ENCODE results near the gene IL13. TPM values are rescaled to one million over a fixed set of nuclear protein-coding genes. Genes with fewer than 3 reads are reported as not detected.

The IL13 gene
- total RNA-seq, 2 experiments from 2014 or later, result 1.4 to 1.6 TPM

DNA sequence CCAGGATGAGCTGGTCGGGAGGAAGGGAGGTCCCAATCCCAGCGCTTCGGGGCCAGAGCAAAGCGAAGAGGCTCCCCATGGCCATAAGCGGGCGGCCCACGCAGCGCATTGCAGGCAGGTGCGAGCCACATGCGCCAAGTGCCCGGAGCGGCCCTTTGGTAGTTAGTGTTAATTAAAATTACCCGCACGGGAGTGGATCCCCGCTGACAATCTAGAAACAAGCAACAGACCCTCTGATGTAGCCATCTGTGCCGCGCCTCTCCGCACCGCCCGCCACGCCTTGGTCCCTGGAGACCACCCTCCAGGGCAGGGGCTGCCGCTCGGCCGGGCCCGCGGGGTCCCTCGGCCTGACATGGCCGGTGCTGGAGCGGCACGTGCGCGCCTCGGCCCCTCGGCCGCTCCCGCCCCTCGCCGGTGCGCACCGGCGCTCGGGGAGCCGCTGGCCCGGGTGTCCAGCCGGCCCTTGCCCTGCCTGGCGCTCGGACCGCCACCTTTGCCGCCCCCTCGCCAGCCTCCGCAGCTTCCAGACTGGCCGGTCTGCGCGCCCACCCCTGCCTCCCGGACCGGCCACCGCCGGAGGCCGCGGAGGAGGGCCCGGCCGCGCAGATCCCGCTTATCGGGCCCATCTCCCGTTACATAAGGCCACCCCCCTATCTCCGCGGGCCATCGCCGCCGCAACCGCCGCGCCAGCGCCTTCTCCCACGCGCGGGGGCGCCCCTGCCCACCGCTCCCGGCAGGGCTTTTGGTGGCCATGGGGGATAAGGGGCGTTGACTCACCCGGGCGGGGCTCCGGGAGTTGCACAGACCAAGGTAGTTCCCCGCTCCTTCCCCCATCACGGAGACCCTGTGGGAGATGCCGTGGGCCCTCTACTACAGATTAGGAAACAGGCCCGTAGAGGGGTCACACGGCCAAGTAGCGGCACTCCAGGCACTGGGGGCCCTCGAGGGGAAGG is 1.9 kb upstream of the IL13 start:
- H3K27ac Mint-ChIP-seq, result peak overlapping the region; percentile 72
- ChIA-PET CTCF (no interaction called here), POLR2A (interaction anchor here (0.6 to 1.0 kb wide), 2 partner anchors 73 to 99 kb away, joined by 3 read pairs; no protein-coding TSS in a partner anchor)
- H3K4me3 Mint-ChIP-seq, result peak overlapping the region; percentile 51
- ATAC-seq (peak; percentile 55), DNase-seq (peak; percentile 44)
- H3K4me1 Mint-ChIP-seq (ENCODE audit: low read depth), result peaks cover 24% of the 10 kb centered on the region
- peaks cover 8% of the 10 kb centered on the region for H3K27me3 Mint-ChIP-seq (ENCODE audit: low read depth)
- H3K9me3 Mint-ChIP-seq (ENCODE audit: insufficient read depth), result no peaks in the 10 kb centered on the region
- peaks cover 2% of the 10 kb centered on the region for H3K36me3 Mint-ChIP-seq (ENCODE audit: low read depth)

DNA sequence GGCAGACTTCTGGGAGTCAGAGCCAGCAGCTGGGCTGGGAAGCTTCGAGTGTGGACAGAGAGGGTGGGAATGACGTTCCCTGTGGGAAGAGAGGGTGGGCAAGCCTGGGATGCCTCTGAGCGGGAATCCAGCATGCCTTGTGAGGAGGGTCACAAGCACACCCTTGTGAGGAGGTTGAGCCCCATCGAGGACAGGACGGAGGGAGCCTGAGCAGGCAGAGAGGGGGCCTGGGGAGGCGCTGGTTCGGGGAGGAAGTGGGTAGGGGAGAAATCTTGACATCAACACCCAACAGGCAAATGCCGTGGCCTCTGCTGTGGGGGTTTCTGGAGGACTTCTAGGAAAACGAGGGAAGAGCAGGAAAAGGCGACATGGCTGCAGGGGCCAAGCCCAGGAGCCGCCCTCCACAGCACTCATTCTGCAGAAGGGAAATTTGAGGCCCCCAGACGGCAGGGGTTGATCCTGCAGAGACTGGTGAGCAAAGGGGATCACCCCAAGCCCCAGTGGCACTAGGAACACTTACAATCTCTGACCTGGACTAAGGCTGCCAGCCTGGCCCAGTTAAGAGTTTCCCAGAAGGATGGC is 1.1 kb upstream of the IL13 start:
- Mint-ChIP-seq H3K9me3 (ENCODE audit: insufficient read depth) (no peaks in the 10 kb centered on the region), H3K27ac (peak overlapping the region; percentile 72), H3K4me1 (ENCODE audit: low read depth) (peaks cover 30% of the 10 kb centered on the region), H3K4me3 (peak overlapping the region; percentile 51), H3K36me3 (ENCODE audit: low read depth) (no peaks in the 10 kb centered on the region), H3K27me3 (ENCODE audit: low read depth) (peaks cover 6% of the 10 kb centered on the region)
- ChIA-PET POLR2A (interaction anchor here (0.8 to 1.0 kb wide), 2 partner anchors 100 to 1374 kb away, joined by 3 read pairs; no protein-coding TSS in a partner anchor), CTCF (interaction anchor here (1.1 to 1.6 kb wide), 2 partner anchors 12 to 25 kb away, joined by 4 read pairs; no protein-coding TSS in a partner anchor)
- DNase-seq (no peak), ATAC-seq (peak; percentile 44)

DNA sequence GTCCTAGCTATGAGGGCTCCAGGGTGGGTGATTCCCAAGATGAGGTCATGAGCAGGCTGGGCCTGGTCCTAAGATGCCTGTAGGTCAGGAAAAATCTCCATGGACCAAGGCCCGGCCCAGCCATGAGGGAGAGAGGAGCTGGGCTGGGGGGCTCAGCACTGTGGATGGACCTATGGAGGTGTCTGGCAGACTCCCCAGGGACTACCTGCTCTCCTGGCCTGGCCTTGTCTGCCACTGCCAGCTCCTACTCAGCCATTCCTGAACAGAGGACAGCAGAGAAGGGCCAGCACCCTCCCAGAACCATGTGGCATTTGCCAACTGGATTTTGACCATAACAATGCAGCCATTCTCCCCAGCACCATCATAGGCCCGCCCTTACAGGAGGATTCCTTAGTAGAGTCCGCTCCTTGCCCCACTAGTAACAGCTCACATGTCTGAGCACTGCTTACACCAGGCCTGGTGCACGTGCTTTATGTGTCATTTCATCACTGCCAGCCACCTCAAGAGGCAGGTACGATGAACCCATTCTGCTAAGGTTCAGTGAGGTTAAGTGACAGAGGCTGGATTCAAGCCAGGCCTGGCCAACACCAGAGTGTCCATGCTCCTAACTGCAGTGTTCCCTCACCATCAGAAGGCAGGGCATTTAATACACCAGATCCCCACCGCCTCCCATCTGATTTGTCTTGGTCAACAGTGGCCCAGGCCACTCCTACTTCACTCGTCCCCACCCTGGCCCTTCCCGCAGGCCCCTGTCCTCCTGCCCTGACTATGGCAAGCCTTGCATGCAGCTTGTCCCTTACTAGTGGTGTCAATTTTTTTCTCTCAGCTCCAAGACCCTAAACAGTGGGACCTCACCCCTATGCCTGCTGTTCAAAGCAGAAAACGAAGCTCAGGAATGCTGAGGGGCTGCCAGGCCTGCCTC is 669 bp downstream of the IL13 start:
- POLR2A ChIA-PET, result interaction anchor here (0.8 kb wide), 1 partner anchor 18 kb away, joined by 4 read pairs; no protein-coding TSS in a partner anchor
- no peak overlapping the region for H3K4me3 Mint-ChIP-seq
- no peak overlapping the region for H3K27ac Mint-ChIP-seq
- peaks cover 45% of the 10 kb centered on the region for H3K4me1 Mint-ChIP-seq (ENCODE audit: low read depth)
- no peaks in the 10 kb centered on the region for H3K36me3 Mint-ChIP-seq (ENCODE audit: low read depth)
- no peaks in the 10 kb centered on the region for H3K9me3 Mint-ChIP-seq (ENCODE audit: insufficient read depth)
- DNase-seq, result no peak
- no peak for ATAC-seq
- CTCF ChIA-PET, result interaction anchor here (0.8 to 4.4 kb wide), 7 partner anchors 14 to 162 kb away, joined by 3 to 24 read pairs (median 3); no protein-coding TSS in a partner anchor
- peaks cover 3% of the 10 kb centered on the region for H3K27me3 Mint-ChIP-seq (ENCODE audit: low read depth)

DNA sequence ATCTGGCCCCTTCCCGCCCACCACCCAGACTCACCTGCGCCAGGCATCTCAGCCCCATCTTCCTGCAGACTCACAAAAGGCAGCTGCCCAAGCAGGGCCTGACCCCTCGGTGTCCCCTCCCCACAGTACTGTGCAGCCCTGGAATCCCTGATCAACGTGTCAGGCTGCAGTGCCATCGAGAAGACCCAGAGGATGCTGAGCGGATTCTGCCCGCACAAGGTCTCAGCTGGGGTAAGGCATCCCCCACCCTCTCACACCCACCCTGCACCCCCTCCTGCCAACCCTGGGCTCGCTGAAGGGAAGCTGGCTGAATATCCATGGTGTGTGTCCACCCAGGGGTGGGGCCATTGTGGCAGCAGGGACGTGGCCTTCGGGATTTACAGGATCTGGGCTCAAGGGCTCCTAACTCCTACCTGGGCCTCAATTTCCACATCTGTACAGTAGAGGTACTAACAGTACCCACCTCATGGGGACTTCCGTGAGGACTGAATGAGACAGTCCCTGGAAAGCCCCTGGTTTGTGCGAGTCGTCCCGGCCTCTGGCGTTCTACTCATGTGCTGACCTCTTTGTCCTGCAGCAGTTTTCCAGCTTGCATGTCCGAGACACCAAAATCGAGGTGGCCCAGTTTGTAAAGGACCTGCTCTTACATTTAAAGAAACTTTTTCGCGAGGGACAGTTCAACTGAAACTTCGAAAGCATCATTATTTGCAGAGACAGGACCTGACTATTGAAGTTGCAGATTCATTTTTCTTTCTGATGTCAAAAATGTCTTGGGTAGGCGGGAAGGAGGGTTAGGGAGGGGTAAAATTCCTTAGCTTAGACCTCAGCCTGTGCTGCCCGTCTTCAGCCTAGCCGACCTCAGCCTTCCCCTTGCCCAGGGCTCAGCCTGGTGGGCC is 1.9 kb downstream of the IL13 start:
- POLR2A ChIA-PET, result interaction anchor here (1.0 kb wide), 1 partner anchor 22 kb away, joined by 3 read pairs; no protein-coding TSS in a partner anchor
- no peak overlapping the region for H3K27ac Mint-ChIP-seq
- peaks cover 53% of the 10 kb centered on the region for H3K4me1 Mint-ChIP-seq (ENCODE audit: low read depth)
- H3K36me3 Mint-ChIP-seq (ENCODE audit: low read depth), result no peaks in the 10 kb centered on the region
- no peaks in the 10 kb centered on the region for H3K9me3 Mint-ChIP-seq (ENCODE audit: insufficient read depth)
- peaks cover 2% of the 10 kb centered on the region for H3K27me3 Mint-ChIP-seq (ENCODE audit: low read depth)
- DNase-seq, result no peak
- no peak for ATAC-seq
- CTCF ChIA-PET, result interaction anchor here (0.7 to 4.4 kb wide), 6 partner anchors 17 to 161 kb away, joined by 3 to 24 read pairs (median 3); no protein-coding TSS in a partner anchor
- H3K4me3 Mint-ChIP-seq, result no peak overlapping the region

DNA sequence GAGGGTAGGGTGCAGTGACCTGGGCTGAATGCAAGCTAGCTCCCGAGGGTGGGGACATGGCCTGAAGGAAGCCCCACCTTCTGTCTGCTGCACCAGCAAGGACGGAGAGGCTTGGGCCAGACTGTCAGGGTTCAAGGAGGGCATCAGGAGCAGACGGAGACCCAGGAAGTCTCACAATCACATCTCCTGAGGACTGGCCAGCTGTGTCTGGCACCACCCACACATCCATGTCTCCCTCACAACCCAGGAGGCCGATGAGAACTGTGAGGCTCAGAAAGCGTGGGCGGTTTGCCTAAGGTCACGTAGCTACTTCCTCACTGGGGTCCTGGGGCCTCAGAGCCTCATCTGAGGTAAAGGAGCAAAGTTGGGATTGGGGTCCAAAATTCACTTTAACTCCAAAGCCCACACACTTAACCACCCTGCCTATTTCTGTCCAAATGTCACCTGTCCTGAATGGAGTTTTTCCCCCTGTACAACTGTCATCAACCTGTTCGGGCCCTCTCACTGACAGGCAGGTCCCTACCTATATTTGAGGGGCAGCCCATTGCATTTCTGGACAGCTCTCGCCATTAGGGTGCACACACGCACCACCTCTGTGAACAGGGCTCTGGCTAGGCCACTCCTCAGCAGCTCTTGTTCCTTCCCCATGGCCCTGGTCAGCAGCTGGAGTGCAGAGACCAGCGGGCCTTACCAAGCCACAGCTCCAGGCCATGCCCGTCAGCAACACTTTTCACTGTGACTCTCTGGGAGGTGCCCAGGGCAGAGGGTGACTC is 3.4 kb downstream of the IL13 start:
- CTCF ChIA-PET, result interaction anchor here (0.6 to 4.4 kb wide), 6 partner anchors 20 to 159 kb away, joined by 3 to 24 read pairs (median 4); no protein-coding TSS in a partner anchor
- Mint-ChIP-seq H3K36me3 (ENCODE audit: low read depth) (no peaks in the 10 kb centered on the region), H3K27ac (no peak overlapping the region), H3K27me3 (ENCODE audit: low read depth) (no peaks in the 10 kb centered on the region), H3K4me1 (ENCODE audit: low read depth) (peaks cover 53% of the 10 kb centered on the region), H3K9me3 (ENCODE audit: insufficient read depth) (no peaks in the 10 kb centered on the region), H3K4me3 (no peak overlapping the region)
- DNase-seq (no peak), ATAC-seq (no peak)
- POLR2A ChIA-PET, result interaction anchor here (1.3 to 1.4 kb wide), 2 partner anchors 20 to 183 kb away, joined by 3 read pairs; no protein-coding TSS in a partner anchor

DNA sequence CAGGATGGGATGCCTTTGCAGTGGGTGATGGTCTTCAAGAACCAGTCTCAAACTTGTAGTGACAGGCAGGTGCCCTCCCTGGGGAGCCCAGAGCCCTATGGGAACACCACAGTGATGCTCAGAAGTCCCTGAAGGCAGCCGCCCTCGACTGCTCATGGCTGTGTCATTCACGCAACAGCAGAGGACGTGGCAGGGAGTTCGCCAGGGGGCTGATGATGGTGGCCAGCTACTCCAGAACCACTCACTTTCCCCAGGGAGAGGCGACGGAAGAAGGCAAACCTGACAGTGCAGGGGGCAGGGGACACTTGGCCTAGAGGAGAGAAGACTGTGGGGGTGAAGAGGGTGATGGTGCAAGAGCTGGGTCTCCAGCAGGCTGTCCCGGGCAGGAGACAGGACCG is 4.0 kb downstream of the IL13 start:
- peak overlapping the region; percentile 64 for H3K27ac Mint-ChIP-seq
- no peaks in the 10 kb centered on the region for H3K27me3 Mint-ChIP-seq (ENCODE audit: low read depth)
- H3K9me3 Mint-ChIP-seq (ENCODE audit: insufficient read depth), result no peaks in the 10 kb centered on the region
- peaks cover 53% of the 10 kb centered on the region for H3K4me1 Mint-ChIP-seq (ENCODE audit: low read depth)
- ATAC-seq (no peak), DNase-seq (no peak)
- no peak overlapping the region for H3K4me3 Mint-ChIP-seq
- H3K36me3 Mint-ChIP-seq (ENCODE audit: low read depth), result no peaks in the 10 kb centered on the region
- POLR2A ChIA-PET, result interaction anchor here (1.3 to 1.4 kb wide), 2 partner anchors 21 to 184 kb away, joined by 3 read pairs; no protein-coding TSS in a partner anchor
- CTCF ChIA-PET, result interaction anchor here (1.0 to 4.4 kb wide), 4 partner anchors 24 to 158 kb away, joined by 3 to 24 read pairs (median 7); no protein-coding TSS in a partner anchor

DNA sequence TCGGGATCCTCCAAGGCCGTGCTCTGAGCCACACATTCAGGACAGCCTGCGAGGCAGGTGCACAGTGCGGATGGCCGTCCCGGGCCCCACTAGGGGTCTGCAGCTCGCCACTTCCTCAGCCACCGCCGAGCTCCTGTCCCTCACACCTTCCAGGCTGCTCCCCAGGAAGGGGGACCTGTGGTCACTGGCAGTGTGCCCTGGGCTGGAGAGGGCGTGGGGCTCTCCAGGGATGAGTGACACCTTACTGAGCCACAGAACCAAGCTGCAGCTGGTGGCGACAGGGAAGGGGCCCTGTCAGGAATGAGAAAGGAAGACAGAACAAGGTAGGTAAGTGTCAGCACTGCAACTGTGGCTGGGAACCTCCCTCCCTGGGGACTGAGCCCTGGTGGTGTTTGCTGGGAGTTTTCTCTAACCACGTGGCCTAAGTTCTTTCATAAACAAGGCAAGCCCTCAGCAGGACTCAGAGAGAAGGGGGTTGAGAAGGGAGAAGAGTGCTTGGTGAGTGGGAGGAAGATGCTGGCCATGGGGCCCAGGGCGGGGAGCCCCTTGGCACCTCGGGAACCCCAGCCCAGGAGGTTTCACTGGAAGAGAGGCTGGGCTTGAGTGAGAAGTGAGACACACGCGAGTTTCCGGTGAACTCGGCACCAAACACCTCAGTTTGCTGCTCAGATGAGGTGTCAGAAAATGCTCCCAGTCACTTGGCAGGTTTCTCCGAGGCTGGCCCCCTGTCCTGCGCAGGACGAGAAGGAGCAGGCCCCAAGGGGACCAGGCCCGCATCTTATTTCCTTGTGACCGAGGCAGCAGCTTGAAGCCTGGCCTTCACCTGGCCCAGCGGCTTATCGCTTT is 5.2 kb downstream of the IL13 start:
- no peaks in the 10 kb centered on the region for H3K36me3 Mint-ChIP-seq (ENCODE audit: low read depth)
- ATAC-seq (peak; percentile 56), DNase-seq (peak; percentile 43)
- no peak overlapping the region for H3K4me3 Mint-ChIP-seq
- no peaks in the 10 kb centered on the region for H3K27me3 Mint-ChIP-seq (ENCODE audit: low read depth)
- ChIA-PET CTCF (interaction anchor here (0.7 to 2.6 kb wide), 3 partner anchors 12 to 137 kb away, joined by 4 to 10 read pairs (median 7); no protein-coding TSS in a partner anchor), POLR2A (interaction anchor here (1.0 to 1.3 kb wide), 2 partner anchors 30 to 172 kb away, joined by 4 to 6 read pairs; partner anchors contain the start of gene IRF1)
- H3K9me3 Mint-ChIP-seq (ENCODE audit: insufficient read depth), result no peaks in the 10 kb centered on the region
- peaks cover 51% of the 10 kb centered on the region for H3K4me1 Mint-ChIP-seq (ENCODE audit: low read depth)
- peak overlapping the region; percentile 84 for H3K27ac Mint-ChIP-seq

DNA sequence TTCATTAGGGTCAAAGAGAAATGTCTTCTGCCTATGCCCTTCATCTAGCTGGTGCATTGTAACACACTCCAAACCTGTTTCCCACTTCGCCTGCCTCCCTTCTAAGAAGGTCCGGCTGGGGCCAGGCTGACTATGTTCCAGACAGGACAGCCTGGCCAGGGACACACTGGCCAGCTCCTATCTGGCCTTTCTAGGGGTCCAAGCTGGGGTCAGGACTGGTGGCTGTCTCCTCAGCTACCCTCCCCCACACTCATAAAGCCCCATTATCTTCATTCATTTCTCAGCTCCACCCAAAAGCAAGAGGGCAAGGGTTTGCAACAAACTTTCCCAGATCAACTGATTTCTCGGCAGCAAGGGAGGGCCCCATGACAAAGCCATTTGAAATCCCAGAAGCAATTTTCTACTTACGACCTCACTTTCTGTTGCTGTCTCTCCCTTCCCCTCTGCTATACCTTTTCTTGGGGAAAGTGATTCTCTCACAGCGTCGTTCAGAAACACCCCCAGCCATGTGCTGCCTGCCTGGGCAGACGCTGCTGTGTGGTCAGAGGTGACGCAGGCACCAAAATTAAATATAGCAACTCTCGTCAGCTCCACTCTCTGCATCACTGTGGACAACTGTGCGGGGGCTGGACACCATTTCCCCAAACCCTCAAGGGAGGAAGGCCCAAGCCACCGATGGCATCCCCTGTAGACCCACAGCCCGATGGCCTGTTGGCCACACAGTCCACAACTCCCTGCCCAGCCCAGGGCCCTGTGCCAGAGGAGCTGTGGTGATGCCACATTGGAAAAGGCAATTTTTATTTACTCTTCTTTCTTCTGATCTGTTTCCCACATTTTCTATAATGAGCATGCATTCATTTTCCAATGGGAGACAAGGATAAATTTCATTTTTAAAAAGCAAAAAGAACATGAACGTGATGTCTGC is 6.1 kb downstream of the IL13 start:
- Mint-ChIP-seq H3K27me3 (ENCODE audit: low read depth) (no peaks in the 10 kb centered on the region), H3K36me3 (ENCODE audit: low read depth) (no peaks in the 10 kb centered on the region), H3K4me3 (no peak overlapping the region), H3K27ac (peak overlapping the region; percentile 84), H3K9me3 (ENCODE audit: insufficient read depth) (no peaks in the 10 kb centered on the region), H3K4me1 (ENCODE audit: low read depth) (peaks cover 49% of the 10 kb centered on the region)
- ChIA-PET POLR2A (interaction anchor here (1.0 to 1.3 kb wide), 2 partner anchors 31 to 173 kb away, joined by 4 to 6 read pairs; partner anchors contain the start of gene IRF1), CTCF (interaction anchor here (1.2 to 1.6 kb wide), 3 partner anchors 83 to 156 kb away, joined by 3 to 7 read pairs (median 3); no protein-coding TSS in a partner anchor)
- DNase-seq (no peak), ATAC-seq (no peak)
